HCT116 (cell line): ENCODE results near the gene CCSER1. TPM values are rescaled to one million over a fixed set of nuclear protein-coding genes. Genes with fewer than 3 reads are reported as not detected.

Experiments used
- ATAC-seq: fragments of 200-7000 bp; cut with Tn5 transposase; 2 replicates; pipeline ENCODE4 v1.9.1; 2020; ENCODE audit warnings: mild to moderate bottlenecking, moderate library complexity
- BruUV-seq: library from RNA; stranded (reverse); fragments of 400-500 nt; replicated peaks from 2 replicates; lab custom pipeline; 2021; lab: Mats Ljungman, UMichigan
- CTCF ChIA-PET: fragments of 300-600 bp; sonication (Branson Sonifier 250); formaldehyde crosslinking; loops from one replicate; lab custom pipeline; 2021; ENCODE audit warnings: antibody characterized with exemption; lab: Charles Lee
- POLR2A ChIA-PET: fragments of 300-600, 350-600 bp; sonication (Branson Sonifier 250); formaldehyde crosslinking; loops from one replicate; lab custom pipeline; 2021; ENCODE audit warnings: antibody characterized with exemption; lab: Charles Lee
- RAD21 ChIA-PET, 2 experiments: fragments of 300-600 bp; sonication (Branson Sonifier 250); formaldehyde crosslinking; loops; one replicate each; lab custom pipeline; 2023; ENCODE audit warnings: low total read pairs in 2 of 2; ENCODE audit not compliant: uncharacterized antibody in 2 of 2, unreplicated experiment in 2 of 2, low non-redundant PET in 1 of 2; lab: Charles Lee
- DNase-seq: peaks from one replicate; pipeline ENCODE4 v3.0.0-alpha.2; 2010; ENCODE audit warnings: low read depth, low spot score
- H2AFZ ChIP-seq: fragments of 200-600 bp; shearing (Covaris generic), sonication (generic); 2 replicates; pipeline ENCODE4 v1.6.1; 2017; ENCODE audit warnings: low read depth, mixed run types, mixed read lengths, antibody characterized with exemption, low read length; ENCODE audit not compliant: poor library complexity, severe bottlenecking
- H3K27ac ChIP-seq: 2 replicates; pipeline ENCODE4 v1.5.1; 2012; ENCODE audit warnings: low read depth, low read length
- H3K27me3 ChIP-seq: fragments of 200-600 bp; sonication (generic); 2 replicates; pipeline ENCODE4 v1.6.1; 2016; ENCODE audit warnings: mixed run types, low read length, mixed read lengths; ENCODE audit not compliant: insufficient read depth
- H3K36me3 ChIP-seq, 2 experiments: fragments of 200-500 bp in 1 of 2; fragments of 200-600 bp in 1 of 2; sonication (Bioruptor generic) in 1 of 2; sonication (generic) in 1 of 2; 2 replicates each; pipeline versions ENCODE4 v1.5.1 to v1.6.1; 2014 to 2016; ENCODE audit warnings: low read length in 2 of 2, inconsistent platforms in 1 of 2, mixed read lengths in 1 of 2, mixed run types in 1 of 2; ENCODE audit not compliant: insufficient read depth in 2 of 2, control insufficient read depth in 1 of 2
- H3K4me1 ChIP-seq, 2 experiments: fragments of 200-600 bp in 1 of 2; sonication (generic) in 1 of 2; 2 replicates each; pipeline versions ENCODE4 v1.5.1 to v1.6.1; 2012 to 2017; ENCODE audit warnings: low read length in 2 of 2, inconsistent platforms in 1 of 2, mild to moderate bottlenecking in 1 of 2, mixed read lengths in 1 of 2, mixed run types in 1 of 2, moderate library complexity in 1 of 2; ENCODE audit not compliant: insufficient read depth in 2 of 2, control insufficient read depth in 1 of 2
- H3K4me2 ChIP-seq: fragments of 200-600 bp; sonication (generic); 2 replicates; pipeline ENCODE4 v1.6.1; 2017; ENCODE audit warnings: mixed run types, low read length, mixed read lengths
- H3K4me3 ChIP-seq, 2 experiments: fragments of 200-600 bp in 1 of 2; sonication (generic) in 1 of 2; replicated peaks in 1 of 2; 2 replicates each; pipeline ENCODE4 v1.5.1; 2011 to 2016; ENCODE audit warnings: low read length in 2 of 2, control low read depth in 1 of 2, low read depth in 1 of 2, mild to moderate bottlenecking in 1 of 2, mixed read lengths in 1 of 2, mixed run types in 1 of 2
- H3K79me2 ChIP-seq: fragments of 200-600 bp; sonication (generic); 2 replicates; pipeline ENCODE4 v1.6.1; 2017; ENCODE audit warnings: mild to moderate bottlenecking, mixed run types, low read length, moderate library complexity, mixed read lengths; ENCODE audit not compliant: insufficient read depth
- H3K9ac ChIP-seq: fragments of 200-600 bp; sonication (generic); 2 replicates; pipeline ENCODE4 v1.6.1; 2016; ENCODE audit warnings: low read length, mixed read lengths
- H3K9me2 ChIP-seq: fragments of 200-600 bp; sonication (generic), shearing (Covaris generic); 2 replicates; pipeline ENCODE4 v1.6.1; 2017; ENCODE audit warnings: mixed run types, mild to moderate bottlenecking, moderate library complexity; ENCODE audit not compliant: insufficient read depth
- H3K9me3 ChIP-seq, 2 experiments: fragments of 200-500 bp in 1 of 2; fragments of 200-600 bp in 1 of 2; sonication (Bioruptor generic) in 1 of 2; sonication (generic) in 1 of 2; 2 replicates each; pipeline ENCODE4 v1.6.1; 2014 to 2017; ENCODE audit warnings: low read length in 2 of 2, mixed read lengths in 2 of 2, inconsistent platforms in 1 of 2, low read depth in 1 of 2, mild to moderate bottlenecking in 1 of 2, mixed run types in 1 of 2, moderate library complexity in 1 of 2; ENCODE audit not compliant: control insufficient read depth in 1 of 2, insufficient read depth in 1 of 2
- H4K20me1 ChIP-seq: fragments of 200-600 bp; sonication (generic), shearing (Covaris generic); 2 replicates; pipeline ENCODE4 v1.6.1; 2017; ENCODE audit warnings: mixed run types, mild to moderate bottlenecking, moderate library complexity; ENCODE audit not compliant: insufficient read depth
- ATF3 ChIP-seq: IDR thresholded peaks from 2 replicates; pipeline ENCODE4 v1.6.1; 2012
- CEBPB ChIP-seq: IDR thresholded peaks from 2 replicates; pipeline ENCODE4 v1.6.1; 2012; ENCODE audit warnings: low read depth
- EGR1 ChIP-seq: IDR thresholded peaks from 2 replicates; pipeline ENCODE4 v1.6.1; 2012; ENCODE audit warnings: low read depth
- EZH2 ChIP-seq: fragments of 200-600 bp; sonication (generic); IDR thresholded peaks from 2 replicates; pipeline ENCODE4 v1.6.1; 2017; ENCODE audit warnings: antibody characterized with exemption, mixed run types
- EZH2phosphoT487 ChIP-seq: fragments of 200-600 bp; IDR thresholded peaks from 2 replicates; pipeline ENCODE4 v1.6.1; 2018; ENCODE audit warnings: antibody characterized with exemption, borderline replicate concordance
- FOSL1 ChIP-seq: IDR thresholded peaks from 2 replicates; pipeline ENCODE4 v1.6.1; 2012; ENCODE audit warnings: low read depth
- JUND ChIP-seq: IDR thresholded peaks from 2 replicates; pipeline ENCODE4 v1.6.1; 2012
- POLR2A ChIP-seq: IDR thresholded peaks from 2 replicates; pipeline ENCODE4 v1.7.0; 2011; ENCODE audit warnings: borderline replicate concordance; ENCODE audit not compliant: insufficient read depth, insufficient read length; ENCODE audit errors: extremely low read depth
- POLR2AphosphoS5 ChIP-seq: IDR thresholded peaks from 2 replicates; pipeline ENCODE4 v1.6.1; 2011; ENCODE audit warnings: mild to moderate bottlenecking, low read depth, low read length, moderate library complexity
- SRF ChIP-seq: IDR thresholded peaks from 2 replicates; pipeline ENCODE4 v1.6.1; 2012; ENCODE audit warnings: low read depth
- TCF7L2 ChIP-seq: IDR thresholded peaks from 2 replicates; pipeline ENCODE4 v1.7.0; 2011; ENCODE audit warnings: borderline replicate concordance, inconsistent platforms; ENCODE audit not compliant: insufficient read depth, insufficient read length; ENCODE audit errors: extremely low read depth
- YY1 ChIP-seq: IDR thresholded peaks from 2 replicates; pipeline ENCODE4 v1.6.1; 2011; ENCODE audit warnings: low read length, low read depth, moderate library complexity, mild to moderate bottlenecking; ENCODE audit not compliant: insufficient replicate concordance; ENCODE audit errors: extremely low read depth
- ZBTB33 ChIP-seq: IDR thresholded peaks from 2 replicates; pipeline ENCODE4 v1.6.1; 2011; ENCODE audit warnings: mild to moderate bottlenecking, low read length, moderate library complexity; ENCODE audit not compliant: insufficient replicate concordance; ENCODE audit errors: extremely low read depth
- ZFX ChIP-seq: fragments of 450-650 bp; IDR thresholded peaks from 2 replicates; pipeline ENCODE4 v1.6.1; 2017
- ZNF274 ChIP-seq: fragments of 200-500 bp; sonication (Bioruptor generic); IDR thresholded peaks from 2 replicates; pipeline ENCODE4 v1.6.1; 2014; ENCODE audit warnings: mild to moderate bottlenecking, low read depth, low read length, inconsistent platforms
- intact Hi-C: fragments of 100-400 bp; cut with micrococcal nuclease; formaldehyde crosslinking; loops from 2 replicates; pipeline ENCODE4 v1.10.0; 2022
- total RNA-seq: library from RNA; stranded (reverse); gene quantifications from one replicate; pipeline ENCODE4 v1.2.1, GENCODE V29; 2021; ENCODE audit not compliant: unreplicated experiment
- TF ChIP-seq, protein P1 (sequence below): IDR thresholded peaks from 2 replicates; pipeline ENCODE4 v1.6.1; 2012; ENCODE audit warnings: low read depth

CCSER1 gene
- total RNA-seq, 1 experiment from 2014 or later: 6.7 TPM

DNA sequence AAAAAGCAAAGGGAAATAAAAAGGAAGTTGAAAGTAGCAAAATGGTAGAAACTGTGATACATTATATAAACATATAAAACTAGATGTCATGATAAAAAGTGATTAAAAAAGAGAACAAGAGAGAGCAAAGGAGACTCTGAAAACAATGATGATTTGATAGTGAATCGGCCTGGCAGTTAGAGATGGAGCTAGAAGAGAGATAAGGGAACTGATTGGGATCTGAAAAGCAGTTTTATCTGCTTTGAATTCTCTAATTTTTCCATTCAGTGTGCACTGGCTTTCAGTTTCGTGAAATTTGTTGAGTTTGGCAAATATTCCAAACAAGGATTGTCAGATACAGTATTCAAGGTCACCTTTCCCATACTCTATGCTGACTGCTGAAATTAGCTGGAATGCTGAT, 21.9 kb upstream of the CCSER1 start (continued):
- no peak for TF ChIP-seq ZBTB33
- no peak for TF ChIP-seq JUND

- intact Hi-C loops: no loop called here
- Histone ChIP-seq H3K9ac (no peak overlapping the region), H3K27ac (no peak overlapping the region), H3K9me3 (no peaks in the 10 kb centered on the region), H3K27me3 (no peaks in the 10 kb centered on the region), H3K4me3 (no peak overlapping the region), H3K36me3 (no peaks in the 10 kb centered on the region), H2AFZ (no peak overlapping the region), H3K9me2 (no peaks in the 10 kb centered on the region), H4K20me1 (no peaks in the 10 kb centered on the region), H3K79me2 (no peaks in the 10 kb centered on the region), H3K4me1 (0 out of 4 replicates have a peak, but pooled peaks cover 0 to 4% of the 10 kb centered on the region in 2 experiments), H3K4me2 (no peak overlapping the region)
- no TSS peak for BruUV-seq
- ATAC-seq (no peak), DNase-seq (no peak)
- TF ChIP-seq JUND (no peak), ZFX (no peak), FOSL1 (no peak; the same call in 1 of the 2 replicates), YY1 (no peak), SRF (no peak), POLR2AphosphoS5 (no peak), EZH2phosphoT487 (no peak), ZBTB33 (no peak), EGR1 (no peak), ZNF274 (no peak), EZH2 (no peak), ATF3 (no peak), CEBPB (no peak), TCF7L2 (no peak), POLR2A (no peak)
- TF ChIP-seq, protein P1, sequence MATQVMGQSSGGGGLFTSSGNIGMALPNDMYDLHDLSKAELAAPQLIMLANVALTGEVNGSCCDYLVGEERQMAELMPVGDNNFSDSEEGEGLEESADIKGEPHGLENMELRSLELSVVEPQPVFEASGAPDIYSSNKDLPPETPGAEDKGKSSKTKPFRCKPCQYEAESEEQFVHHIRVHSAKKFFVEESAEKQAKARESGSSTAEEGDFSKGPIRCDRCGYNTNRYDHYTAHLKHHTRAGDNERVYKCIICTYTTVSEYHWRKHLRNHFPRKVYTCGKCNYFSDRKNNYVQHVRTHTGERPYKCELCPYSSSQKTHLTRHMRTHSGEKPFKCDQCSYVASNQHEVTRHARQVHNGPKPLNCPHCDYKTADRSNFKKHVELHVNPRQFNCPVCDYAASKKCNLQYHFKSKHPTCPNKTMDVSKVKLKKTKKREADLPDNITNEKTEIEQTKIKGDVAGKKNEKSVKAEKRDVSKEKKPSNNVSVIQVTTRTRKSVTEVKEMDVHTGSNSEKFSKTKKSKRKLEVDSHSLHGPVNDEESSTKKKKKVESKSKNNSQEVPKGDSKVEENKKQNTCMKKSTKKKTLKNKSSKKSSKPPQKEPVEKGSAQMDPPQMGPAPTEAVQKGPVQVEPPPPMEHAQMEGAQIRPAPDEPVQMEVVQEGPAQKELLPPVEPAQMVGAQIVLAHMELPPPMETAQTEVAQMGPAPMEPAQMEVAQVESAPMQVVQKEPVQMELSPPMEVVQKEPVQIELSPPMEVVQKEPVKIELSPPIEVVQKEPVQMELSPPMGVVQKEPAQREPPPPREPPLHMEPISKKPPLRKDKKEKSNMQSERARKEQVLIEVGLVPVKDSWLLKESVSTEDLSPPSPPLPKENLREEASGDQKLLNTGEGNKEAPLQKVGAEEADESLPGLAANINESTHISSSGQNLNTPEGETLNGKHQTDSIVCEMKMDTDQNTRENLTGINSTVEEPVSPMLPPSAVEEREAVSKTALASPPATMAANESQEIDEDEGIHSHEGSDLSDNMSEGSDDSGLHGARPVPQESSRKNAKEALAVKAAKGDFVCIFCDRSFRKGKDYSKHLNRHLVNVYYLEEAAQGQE: no peak
- POLR2A ChIA-PET: no interaction called here
- CTCF ChIA-PET: no interaction called here
- RAD21 ChIA-PET: no interaction called here
Measured at GRCh38 chr4:90112715-90113114, 14.5 kb upstream of the CCSER1 start.
